TTC549 (cell line): ENCODE measurements around the gene ANKFN1.

Source experiments
- FAIRE-seq: peaks from 2 replicates; lab custom pipeline; 2012; peaks lifted over from hg19 to GRCh38; lab: Jason Lieb, UNC

ANKFN1 gene

GRCh38 chr17:56447171-56447570 is 293.9 kb downstream of the ANKFN1 start:
- FAIRE-seq, result no peak

DNA sequence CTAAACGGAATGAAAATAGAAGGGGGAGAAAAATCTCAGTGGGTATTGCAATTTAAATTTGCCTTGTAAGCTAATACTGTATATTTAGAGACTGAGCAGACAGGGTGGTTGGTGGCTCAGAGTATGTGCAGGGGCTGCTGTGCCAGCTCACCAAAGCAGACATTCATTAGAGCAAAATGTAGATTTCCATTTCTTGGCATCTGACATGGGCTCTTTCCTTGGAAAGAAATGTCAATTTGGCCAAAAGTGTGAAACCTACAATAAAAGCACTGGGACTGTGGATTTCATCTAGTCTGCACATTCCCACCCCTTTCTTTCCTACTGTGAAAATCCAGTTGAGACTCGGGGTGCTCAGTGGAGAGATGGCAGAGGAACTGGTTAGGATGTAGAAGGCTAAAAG is 295.1 kb downstream of the ANKFN1 start:
- FAIRE-seq, result no peak

DNA sequence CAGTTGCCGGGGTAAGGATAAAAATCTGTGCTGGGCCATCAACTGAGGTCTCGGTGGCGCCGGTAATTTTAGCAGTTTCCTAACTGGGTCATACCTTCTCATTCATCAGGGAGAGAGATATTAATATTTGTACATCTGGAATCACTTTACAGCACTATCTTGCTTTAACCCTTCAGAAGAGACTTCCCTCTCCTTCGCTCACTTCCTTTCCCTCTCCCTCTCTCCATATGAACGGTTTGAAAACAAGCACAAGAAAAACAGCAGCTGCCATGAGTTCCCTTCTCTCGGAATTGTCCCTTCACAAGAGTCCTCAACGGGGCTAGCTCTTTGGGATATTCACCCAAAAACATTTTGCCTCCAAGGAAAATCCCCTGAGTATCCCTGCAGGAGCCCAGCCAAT is 295.9 kb downstream of the ANKFN1 start:
- FAIRE-seq, result no peak

- FAIRE-seq, result no peak
These were observed 298.4 kb downstream of the ANKFN1 start for GRCh38 chr17:56451629-56452028.

GRCh38 chr17:56452461-56452860 is 299.2 kb downstream of the ANKFN1 start:
- no peak for FAIRE-seq

DNA sequence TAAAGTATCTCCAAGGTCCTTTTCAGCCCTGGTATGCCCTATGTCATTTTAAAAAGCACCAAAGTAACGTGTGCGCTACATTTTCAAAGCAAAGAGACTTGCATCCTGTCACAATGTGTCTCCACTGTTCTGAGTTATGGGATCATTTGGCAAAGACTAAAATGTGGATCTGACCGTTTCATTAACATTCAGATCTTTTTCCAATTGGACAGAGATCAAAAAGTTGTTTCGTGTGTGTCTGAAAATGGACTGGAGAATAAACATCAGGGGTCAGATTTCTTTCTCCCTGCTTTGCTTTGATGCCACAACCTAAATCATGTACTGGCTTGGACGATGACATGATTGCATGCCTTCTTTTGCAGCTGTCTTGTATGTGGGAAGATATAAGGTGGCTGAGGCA is 304.2 kb downstream of the ANKFN1 start:
- no peak for FAIRE-seq

DNA sequence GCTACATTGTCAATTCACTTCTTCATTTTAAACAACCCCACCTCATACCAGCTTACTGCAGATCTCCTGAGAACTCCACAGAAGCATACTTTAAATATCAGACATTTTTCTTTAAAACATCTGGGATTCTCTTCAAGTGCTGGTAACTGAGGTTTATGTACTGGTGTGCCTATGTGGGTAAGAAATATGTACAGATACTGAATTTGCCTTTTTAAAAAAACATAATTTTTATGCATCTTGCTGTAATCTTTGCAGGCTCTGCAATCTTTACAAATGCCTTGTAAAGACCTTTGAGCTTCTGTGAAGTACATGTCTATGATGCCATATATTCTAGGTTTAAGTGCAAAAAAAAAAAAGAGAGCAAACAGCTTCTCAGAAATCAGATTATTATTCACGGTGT is 312.6 kb downstream of the ANKFN1 start:
- no peak for FAIRE-seq

- FAIRE-seq, result no peak
These were observed 315.6 kb downstream of the ANKFN1 start for GRCh38 chr17:56468840-56469239.

- no peak for FAIRE-seq
These were observed 318.4 kb downstream of the ANKFN1 start for GRCh38 chr17:56471696-56472095.

DNA sequence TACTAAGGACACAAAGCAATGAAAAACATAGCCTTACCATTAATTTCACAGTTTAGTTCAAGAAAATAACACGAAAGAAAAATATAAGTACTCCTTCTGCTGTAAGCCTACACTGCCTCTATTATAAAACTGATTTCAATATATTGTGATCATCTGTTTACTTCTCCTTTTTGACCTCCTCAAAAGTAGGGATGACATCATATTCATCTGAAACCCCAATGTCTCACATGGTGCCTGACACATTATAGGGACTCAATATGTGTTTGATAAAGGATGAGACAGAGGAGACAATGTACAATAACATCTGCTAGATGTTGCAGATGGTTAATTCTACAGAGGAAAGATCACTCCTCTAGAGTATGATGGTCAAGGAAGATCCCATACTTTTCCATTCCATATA is 321.8 kb downstream of the ANKFN1 start:
- no peak for FAIRE-seq

GRCh38 chr17:56478836-56479447 is 325.7 kb downstream of the ANKFN1 start:
- FAIRE-seq, result peak; percentile 9

DNA sequence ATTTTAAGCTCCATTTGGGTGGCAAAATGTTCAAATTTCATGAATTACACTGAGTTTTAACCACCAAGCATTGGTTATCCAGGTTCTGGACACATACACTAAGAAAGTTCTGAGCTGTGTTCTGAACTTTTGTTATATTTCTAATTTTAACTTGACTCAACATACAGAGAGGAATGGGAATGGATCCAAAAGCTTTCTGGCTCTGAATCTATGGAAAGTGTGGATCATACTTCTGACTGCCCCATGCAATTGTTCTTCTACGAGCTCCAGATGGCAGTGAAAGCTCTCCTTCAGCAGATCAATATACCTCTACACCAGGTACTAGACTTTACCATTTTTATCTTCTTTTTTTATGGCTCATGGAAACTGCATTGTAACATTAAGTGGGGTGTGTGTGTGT is 327.2 kb downstream of the ANKFN1 start:
- no peak for FAIRE-seq

- no peak for FAIRE-seq
These were observed 328.4 kb downstream of the ANKFN1 start for GRCh38 chr17:56481659-56482058.

GRCh38 chr17:56482229-56482628 is 329.0 kb downstream of the ANKFN1 start:
- FAIRE-seq, result no peak

DNA sequence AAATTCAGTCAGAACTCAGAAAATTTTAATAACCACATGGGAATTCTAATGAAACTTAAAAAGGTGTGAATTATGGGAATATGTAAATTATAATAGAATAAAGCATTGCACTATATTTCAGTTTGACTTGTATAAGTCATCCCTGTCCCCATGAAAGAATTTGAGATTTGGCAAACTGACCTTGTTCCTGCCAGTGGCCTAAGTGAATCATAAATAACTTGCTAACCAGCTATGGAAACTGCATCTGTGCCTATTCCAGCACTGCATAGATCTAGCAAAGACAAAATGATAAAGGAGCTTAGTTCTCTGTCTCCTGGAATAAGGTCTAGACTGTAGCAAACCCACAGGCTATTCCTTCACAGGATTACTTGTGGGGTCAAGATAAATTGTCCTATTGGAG is 333.5 kb downstream of the ANKFN1 start:
- no peak for FAIRE-seq

DNA sequence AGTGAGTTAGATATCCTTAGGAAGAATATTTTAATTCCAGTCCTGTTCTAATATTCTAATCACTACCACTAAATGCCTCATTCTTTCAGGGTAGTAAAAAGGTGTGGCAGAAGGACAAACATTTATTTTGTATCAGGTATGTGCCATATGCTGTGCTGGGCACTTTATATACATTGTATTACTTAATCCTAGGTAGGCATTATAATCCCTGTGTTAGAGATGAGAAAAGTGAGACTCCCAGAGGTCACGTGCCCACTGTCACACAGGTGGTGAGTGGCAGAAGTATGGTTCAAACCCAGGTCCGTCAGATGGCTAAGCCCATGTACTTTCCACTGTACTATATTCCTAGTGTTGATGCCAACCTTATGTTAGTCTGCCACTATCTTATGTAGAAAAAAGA is 335.5 kb downstream of the ANKFN1 start:
- no peak for FAIRE-seq

DNA sequence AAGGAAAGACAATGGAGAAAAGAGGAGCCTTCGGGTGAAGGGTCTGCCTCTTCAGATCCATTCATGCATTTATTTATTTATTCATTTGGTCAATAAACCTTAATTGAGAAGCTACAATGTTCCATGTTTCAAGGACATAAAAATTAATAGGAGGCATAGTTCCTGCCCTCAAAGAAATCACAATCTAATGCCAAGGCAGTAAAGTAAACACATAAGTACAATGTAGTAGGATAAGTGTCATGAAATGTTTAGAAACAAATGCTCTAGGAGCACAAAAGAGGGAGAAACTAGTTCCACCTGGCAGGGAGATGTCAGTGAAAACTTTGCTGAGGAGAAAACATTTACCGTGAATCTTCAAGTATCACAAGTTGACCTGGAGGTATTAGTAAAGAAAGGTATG is 336.7 kb downstream of the ANKFN1 start:
- FAIRE-seq, result no peak

GRCh38 chr17:56495556-56495955 is 342.3 kb downstream of the ANKFN1 start:
- FAIRE-seq, result no peak

GRCh38 chr17:56497132-56497531 is 343.9 kb downstream of the ANKFN1 start:
- no peak for FAIRE-seq

GRCh38 chr17:56499799-56500388 is 346.6 kb downstream of the ANKFN1 start:
- peak; percentile 78 for FAIRE-seq

DNA sequence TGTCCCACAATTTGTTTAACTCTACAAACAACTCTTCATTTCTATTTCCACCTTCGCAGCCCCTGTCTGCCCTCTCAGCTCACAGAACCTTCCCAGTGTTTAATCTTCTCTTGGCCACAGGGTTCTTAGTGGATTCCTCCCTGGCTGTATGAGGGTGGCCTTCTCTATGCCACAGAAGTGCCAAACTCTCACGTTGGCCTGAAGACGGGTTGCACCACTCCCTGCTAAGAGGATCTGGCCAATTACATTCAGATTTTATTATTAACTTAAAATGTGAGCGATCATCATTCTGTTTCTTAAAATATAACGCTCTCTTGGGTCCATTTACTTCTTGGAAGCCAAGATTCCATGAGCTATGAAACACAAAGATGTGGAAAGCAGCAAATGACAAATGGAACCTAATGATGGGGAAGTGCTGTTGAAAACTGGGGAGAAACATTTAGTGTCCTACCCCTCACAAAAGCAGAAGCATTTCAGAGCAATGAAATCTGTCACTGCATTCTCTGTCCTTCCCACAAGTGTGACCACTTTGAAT is 348.9 kb downstream of the ANKFN1 start:
- FAIRE-seq, result no peak

DNA sequence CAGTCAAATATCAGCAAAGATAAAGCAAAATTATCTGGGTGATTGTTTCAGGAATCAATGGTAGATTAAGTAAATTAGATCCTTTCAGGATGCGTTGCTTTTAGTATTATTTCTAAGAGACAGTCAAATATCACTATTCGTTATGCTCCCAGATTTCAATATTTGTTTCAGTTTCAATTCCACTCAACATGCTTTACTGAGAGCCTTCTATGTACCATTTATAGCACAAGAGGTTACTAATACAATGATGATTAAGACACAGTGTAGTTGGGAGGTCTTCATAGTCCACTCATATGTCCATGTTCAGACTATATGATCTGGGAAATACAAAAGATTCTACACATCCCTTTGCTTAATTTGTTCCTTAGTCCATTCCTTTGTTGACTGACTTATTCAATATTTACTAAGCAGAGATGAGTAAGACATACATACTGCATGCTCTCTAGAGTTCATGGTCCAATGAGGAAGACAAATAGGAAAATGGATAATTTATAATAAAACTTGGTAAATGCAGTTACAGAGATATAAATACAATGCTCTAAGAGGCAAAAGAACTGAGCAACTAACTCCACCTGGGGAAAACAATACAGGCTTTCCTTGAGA is 352.0 kb downstream of the ANKFN1 start:
- no peak for FAIRE-seq

GRCh38 chr17:56506349-56506748 is 353.1 kb downstream of the ANKFN1 start:
- FAIRE-seq, result no peak
